ENCODE data around the gene CIT.

DNA sequence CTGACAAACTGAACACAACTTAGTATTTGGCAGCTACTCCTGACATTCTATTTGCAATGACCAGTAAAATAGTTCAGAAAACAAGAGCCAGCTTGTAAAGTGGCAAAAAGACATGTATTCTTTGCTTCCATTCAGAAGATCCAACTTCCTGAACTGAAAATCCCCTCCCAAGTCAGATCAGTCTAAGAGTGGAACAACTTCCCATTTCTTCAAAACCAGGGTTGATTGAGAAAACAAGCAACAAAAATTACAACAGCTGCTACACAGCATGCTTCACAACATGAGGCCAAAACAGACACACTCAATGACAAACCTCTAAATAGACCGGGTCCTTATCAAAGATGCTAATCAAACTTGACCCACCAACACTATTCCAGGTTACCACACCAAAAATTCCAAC, 40.3 kb downstream of the CIT start:
- no peak for TF ChIP-seq CTCF (conservative IDR thresholded peaks at IDR 0.05; ENCODE audit: low read length)
- TF ChIP-seq EZH2phosphoT487 (IDR thresholded peaks at IDR 0.05; ENCODE audit: borderline replicate concordance): no peak
